Stimulated activated CD4-positive, alpha-beta T cell treated with anti-CD3 and anti-CD28 coated beads, Interleukin-15, amount 100 ng/mL, for 1 hour (primary cell): Measurements from ENCODE around the gene HGF.

Experiments used
- DNase-seq, 2 donors: peaks; one replicate each; pipeline ENCODE4 v3.0.0-alpha.2; 2020; ENCODE audit warnings: low read depth in 1 of 2, low spot score in 1 of 2

HGF gene

GRCh38 chr7:81776948-81777630, 7.2 kb upstream of the HGF start:
- no peak for DNase-seq

- DNase-seq, result no peak
Measured at GRCh38 chr7:81776161-81776560, 6.3 kb upstream of the HGF start.

- no peak for DNase-seq
Measured at GRCh38 chr7:81775560-81775959, 5.7 kb upstream of the HGF start.

DNA sequence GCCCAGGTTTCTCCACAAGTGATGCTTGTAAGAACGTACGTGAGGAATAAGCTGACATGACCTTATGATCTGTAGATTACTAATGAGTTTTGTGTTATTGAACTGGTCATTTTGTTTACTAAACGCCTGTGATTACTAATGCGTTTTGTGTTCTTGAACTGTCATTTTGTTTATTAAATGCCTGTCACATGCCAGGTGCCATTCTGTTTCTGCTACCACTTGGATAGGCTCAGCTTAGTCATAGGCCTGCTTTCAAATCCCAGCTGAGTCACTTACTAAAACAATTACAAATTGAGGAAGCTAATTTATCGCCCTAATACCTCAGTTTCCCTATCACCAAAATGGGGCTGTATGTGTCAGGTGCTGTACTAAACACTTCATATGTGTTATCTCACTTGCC, 4.7 kb upstream of the HGF start:
- DNase-seq, result no peak

GRCh38 chr7:81770728-81771223, 929 bp upstream of the HGF start:
- DNase-seq, result no peak

DNA sequence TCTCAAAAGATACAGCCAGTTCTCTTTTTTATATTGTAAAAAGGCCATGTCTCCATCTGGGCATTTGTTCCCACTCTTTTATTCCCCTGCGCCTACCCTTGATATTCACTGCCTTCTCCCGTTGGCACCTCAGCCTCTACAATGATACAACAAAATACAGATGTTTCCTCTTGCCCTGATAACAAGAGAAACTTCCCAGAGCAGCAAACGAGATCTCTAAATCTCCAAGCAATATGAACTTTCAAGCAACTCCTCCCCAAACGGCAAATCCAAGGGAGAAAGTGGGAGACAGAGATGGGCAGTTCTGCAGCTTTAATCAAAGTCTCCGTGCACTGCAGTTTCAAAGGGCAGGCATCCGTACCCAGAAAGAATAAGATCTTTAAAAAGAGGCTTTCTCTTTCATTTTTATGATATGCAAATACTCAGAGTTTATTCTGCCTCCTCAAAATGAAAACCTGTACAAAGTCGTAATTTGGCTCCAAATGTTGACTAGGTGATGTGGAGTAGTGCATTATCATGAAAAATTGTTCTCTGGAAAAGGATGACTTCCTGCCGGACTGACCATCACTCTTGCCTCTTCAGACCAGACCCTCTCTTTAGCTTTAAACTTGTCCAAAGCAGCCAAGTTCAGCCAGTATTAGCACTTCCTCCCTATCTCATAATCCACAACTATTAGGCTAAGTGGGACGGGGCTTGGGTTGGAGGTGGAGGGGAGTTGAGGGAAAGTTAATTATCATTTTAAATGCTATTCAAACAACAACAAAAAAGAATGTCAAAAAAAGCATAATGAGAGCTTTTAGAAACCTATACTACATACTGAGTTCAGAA, 682 bp downstream of the HGF start:
- no peak for DNase-seq

DNA sequence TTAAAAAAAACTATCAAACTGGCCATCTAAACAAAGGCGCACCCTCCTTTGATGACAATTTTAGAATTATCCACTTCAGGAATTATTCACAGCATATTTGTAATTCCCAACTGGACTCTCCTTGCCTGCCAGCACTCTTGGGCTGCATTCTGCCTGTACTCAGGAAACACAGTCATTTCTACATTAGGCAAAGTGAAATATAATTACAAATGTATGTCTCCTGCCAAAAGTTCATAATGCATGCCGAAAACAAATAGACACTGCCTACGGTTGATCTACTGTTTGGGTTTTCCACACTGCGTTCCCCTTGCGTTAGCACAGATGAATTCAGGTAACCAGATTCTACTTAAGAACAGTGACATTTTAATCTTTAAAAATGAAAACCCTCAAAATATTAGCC, 1.9 kb downstream of the HGF start:
- no peak for DNase-seq

GRCh38 chr7:81761821-81762220, 8.0 kb downstream of the HGF start:
- no peak for DNase-seq

DNA sequence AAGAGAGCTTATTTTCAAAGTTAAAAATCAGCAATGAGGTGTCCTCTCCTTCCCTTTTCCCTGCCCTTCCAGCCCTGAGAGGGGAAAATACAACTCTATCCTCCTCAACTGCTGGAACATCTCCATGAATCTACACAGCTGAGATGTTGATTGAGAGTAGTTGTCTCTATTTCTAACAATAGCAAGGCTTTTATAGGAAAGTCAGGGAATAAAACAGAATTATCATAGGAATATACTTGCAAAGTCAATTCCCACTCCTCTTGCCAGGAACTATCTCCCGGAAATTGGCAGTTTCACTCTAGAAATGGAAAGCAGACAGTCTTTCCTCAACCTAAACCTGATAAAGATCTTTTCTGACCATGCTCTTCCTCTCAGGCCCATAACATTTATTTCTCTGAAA, 8.8 kb downstream of the HGF start:
- no peak for DNase-seq

GRCh38 chr7:81754918-81755696, 14.7 kb downstream of the HGF start:
- DNase-seq, result no peak

DNA sequence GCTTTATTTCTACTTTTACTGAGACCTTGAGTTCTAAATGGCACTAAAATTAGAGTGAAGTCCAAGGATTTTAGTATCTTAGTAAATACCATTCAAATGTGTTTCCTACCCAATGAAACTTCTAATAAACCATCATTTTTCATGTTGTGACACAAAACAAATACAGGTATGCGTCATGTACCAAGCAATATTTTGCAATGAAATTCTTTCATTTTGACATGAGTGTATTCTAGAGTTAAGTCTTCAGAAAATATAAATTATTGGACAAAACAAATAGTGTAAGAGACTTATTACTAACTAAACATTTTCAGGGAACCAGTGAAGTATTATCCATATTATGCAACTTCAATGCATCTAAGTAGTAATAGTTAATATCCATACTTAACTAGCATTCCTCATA, 16.5 kb downstream of the HGF start:
- no peak for DNase-seq

DNA sequence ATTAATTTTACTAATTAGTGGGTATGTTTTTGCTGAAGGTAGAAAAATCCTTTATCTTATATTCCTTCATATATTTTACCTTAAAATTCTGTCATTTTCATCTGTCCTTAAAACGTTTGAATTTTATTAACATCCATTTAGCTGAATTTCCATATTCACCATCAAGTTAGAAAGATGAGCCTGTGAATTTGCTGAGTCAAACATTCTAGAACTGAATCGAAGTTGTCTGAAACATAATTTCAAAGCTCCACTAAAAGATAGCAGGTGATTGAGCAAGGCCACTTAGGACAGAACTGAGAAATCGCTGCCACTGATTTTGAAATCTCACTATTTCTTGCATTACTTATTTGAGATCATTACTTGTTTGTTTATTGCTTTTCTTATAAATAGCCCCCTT, 17.5 kb downstream of the HGF start:
- no peak for DNase-seq

DNA sequence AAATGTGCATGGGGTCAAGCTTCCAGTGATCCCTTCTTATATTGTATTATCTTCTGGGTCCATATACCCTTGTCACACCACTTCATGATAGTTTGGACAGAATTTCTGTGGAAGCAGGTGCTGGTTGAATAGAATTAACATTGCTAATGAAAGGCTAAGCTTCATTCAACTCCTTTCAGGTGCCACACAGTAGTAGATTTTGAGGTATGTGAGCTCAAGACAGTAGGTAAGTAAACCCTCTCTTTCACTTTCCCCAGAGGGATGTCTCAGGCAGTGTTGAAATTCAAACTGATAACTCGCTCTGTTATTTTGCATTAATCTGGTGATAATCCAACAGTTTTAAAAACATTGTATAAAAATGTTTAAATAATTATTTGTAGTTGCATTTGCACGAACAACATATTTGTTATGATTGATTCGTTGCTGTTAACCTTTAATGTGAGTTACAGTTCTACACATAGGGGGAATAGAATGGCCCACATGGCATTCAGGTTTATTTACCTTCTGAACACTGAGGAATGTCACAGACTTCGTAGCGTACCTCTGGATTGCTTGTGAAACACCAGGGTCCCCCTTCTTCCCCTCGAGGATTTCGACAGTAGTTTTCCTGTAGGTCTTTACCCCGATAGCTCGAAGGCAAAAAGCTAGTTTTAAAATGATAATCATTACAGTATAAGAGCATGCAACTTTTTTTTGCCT, 18.1 kb downstream of the HGF start:
- DNase-seq, result no peak

GRCh38 chr7:81745637-81746036, 24.2 kb downstream of the HGF start:
- DNase-seq, result no peak

DNA sequence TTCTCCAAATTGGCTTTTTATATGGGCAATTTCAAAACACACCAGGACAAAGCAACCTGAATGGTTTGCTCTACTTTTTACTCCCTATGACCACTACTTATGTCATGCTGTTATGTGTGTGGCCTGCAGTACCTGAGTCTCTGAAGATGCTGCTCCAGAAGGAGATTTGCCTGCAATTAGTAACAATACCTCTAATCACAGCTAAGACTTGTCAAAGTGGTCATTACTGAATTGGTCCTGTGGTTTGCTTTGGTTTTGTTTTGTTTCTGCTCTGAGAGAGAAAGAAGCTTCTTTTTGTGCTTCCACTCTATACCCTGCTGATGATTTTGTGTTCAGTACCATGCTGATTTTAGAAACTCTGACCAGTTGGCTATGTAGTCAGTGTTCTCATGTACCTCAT, 25.5 kb downstream of the HGF start:
- no peak for DNase-seq

GRCh38 chr7:81743665-81744064, 26.2 kb downstream of the HGF start:
- DNase-seq, result no peak

DNA sequence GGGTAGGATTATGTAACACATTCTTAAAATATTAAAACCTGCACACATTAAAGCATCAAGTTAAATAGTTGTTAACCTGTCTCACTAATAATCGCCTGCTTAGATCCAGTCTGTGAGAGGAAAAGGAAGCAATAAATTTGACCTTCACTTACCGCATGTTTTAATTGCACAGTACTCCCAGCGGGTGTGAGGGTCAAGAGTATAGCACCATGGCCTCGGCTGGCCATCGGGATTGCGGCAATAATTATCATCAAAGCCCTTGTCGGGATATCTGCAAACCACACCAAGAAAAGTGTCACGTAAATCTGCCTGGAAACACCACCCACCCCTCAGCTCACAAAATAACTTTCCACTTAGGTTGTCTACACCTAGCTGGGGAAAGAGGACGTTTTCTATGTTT, 26.6 kb downstream of the HGF start:
- no peak for DNase-seq

DNA sequence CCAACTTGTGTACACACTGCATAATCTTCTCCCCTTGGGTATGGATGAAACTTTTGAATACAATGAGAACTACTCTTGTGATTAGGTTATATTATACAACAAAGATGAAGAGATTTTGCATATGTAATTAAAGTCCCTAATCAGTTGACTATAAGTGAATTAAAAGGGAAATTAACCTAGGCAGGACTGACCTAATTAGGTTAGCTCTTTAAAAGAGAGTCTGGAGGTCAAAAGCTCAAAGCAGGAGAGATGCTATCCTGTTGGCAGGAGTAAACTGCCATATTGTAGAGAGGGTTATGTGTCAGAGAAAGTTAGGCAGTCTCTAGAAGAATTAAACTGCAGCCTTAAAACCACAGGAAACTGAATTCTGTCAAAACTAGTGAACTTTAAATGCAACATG, 29.4 kb downstream of the HGF start:
- no peak for DNase-seq

- no peak for DNase-seq
Measured at GRCh38 chr7:81736091-81736490, 33.8 kb downstream of the HGF start.

DNA sequence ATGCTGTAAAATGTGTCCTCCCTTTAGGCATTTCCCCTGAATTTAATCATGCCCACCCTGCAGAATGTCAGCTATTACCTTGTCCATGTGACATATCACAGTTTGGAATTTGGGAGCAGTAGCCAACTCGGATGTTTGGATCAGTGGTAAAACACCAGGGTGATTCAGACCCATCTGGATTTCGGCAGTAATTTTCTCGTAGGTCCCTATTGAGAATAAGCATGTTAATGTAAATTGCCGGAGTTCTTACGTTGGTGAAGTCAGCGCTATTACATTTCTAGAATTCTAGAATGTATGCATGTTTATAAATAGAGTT, 44.1 kb downstream of the HGF start:
- no peak for DNase-seq

DNA sequence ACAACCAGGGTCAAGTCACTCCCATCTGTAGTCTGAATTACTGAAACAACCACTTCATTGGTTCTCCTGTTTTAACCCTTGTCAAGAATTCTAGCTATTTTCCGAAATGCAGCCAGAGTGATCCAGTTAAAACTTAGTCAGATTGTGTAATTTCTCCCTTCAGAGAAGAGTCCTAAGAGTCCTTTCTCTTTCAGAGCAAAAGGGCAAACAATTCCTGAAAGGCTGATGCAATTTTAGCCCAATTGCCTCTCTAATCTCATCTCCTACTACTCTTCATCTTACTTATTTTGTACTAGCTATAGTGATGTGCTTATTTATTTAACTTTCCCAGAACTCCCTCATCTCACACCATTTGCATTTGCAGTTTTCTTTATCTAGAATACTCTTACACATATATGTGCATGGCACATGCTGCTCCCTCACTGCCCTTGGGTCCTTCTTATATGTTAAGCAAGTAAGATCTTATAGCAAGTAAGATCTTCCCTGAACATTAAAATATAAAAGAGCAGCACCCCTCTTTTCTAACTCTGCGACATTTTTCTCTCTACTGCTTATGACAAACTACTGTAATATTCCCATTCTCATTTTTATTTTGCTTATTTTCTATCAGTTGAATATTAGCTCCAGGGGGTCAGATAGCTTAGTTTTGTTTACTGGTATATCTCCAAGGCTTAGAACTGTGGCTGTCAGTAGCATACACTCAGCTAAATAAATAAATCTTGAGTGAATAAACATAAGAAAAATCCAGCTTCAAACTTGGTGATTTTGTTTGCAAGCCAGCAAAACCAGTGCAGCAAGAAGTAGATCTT, 44.6 kb downstream of the HGF start:
- DNase-seq, result no peak
